Epithelial cell of esophagus (primary cell): ENCODE results near the gene DCDC2.
"Not testable (repeated sequence)": the region's sequence is repeated elsewhere in the genome, so short reads cannot be mapped to it uniquely, and the experiment has no call there.

Experiments used
- DNase-seq: peaks from one replicate; pipeline ENCODE4 v3.0.0; 2010; ENCODE audit warnings: low read depth
- H3K4me3 ChIP-seq: 2 replicates; pipeline ENCODE4 v1.5.1; 2011; ENCODE audit warnings: mild to moderate bottlenecking, low read length, control low read depth
- CTCF ChIP-seq: IDR thresholded peaks from 2 replicates; pipeline ENCODE4 v1.5.1; 2011; ENCODE audit warnings: low read depth, mild to moderate bottlenecking, low read length, control low read depth, inconsistent platforms; ENCODE audit not compliant: insufficient read depth; ENCODE audit errors: missing control alignments

DCDC2 gene

GRCh38 chr6:24387818-24388217, 30.0 kb upstream of the DCDC2 start:
- DNase-seq, result peak; percentile 83
- no peak for TF ChIP-seq CTCF
- H3K4me3 ChIP-seq, result no peak overlapping the region

GRCh38 chr6:24385536-24386269, 27.8 kb upstream of the DCDC2 start:
- DNase-seq, result no peak
- no peak for TF ChIP-seq CTCF
- no peak overlapping the region for H3K4me3 ChIP-seq

GRCh38 chr6:24384369-24385130, 26.7 kb upstream of the DCDC2 start:
- not testable (repeated sequence) for DNase-seq, H3K4me3 ChIP-seq

GRCh38 chr6:24382891-24383494, 25.1 kb upstream of the DCDC2 start:
- H3K4me3 ChIP-seq, DNase-seq: not testable (repeated sequence)

GRCh38 chr6:24382220-24382540, 24.3 kb upstream of the DCDC2 start:
- no peak overlapping the region for H3K4me3 ChIP-seq
- no peak for TF ChIP-seq CTCF
- no peak for DNase-seq

- no peak for TF ChIP-seq CTCF
- H3K4me3 ChIP-seq, result no peak overlapping the region
- DNase-seq, result no peak
Observed at GRCh38 chr6:24381476-24382219, 23.8 kb upstream of the DCDC2 start.

- no peak for TF ChIP-seq CTCF
- DNase-seq, result no peak
- H3K4me3 ChIP-seq, result no peak overlapping the region
Observed at GRCh38 chr6:24378473-24379097, 20.7 kb upstream of the DCDC2 start.
